ENCODE data around the gene IGF1.
"Not testable (repeated sequence)": the region's sequence is repeated elsewhere in the genome, so short reads cannot be mapped to it uniquely, and the experiment has no call there.

IGF1 gene

GRCh38 chr12:102376181-102376747, 104.1 kb downstream of the IGF1 start:
- no peak for DNase-seq

- DNase-seq: no peak
Measured at GRCh38 chr12:102374190-102374589, 106.2 kb downstream of the IGF1 start.

GRCh38 chr12:102372087-102372486, 108.3 kb downstream of the IGF1 start:
- no peak for DNase-seq

GRCh38 chr12:102371165-102371564, 109.2 kb downstream of the IGF1 start:
- no peak for DNase-seq

GRCh38 chr12:102369876-102370275, 110.5 kb downstream of the IGF1 start:
- no peak for DNase-seq

GRCh38 chr12:102365365-102365764, 115.0 kb downstream of the IGF1 start:
- DNase-seq: no peak

- no peak for DNase-seq
Measured at GRCh38 chr12:102364709-102365108, 115.7 kb downstream of the IGF1 start.

GRCh38 chr12:102356690-102357089, 123.7 kb downstream of the IGF1 start:
- no peak for DNase-seq

- DNase-seq: not testable (repeated sequence)
Measured at GRCh38 chr12:102354281-102354680, 126.1 kb downstream of the IGF1 start.

GRCh38 chr12:102351322-102351721, 129.0 kb downstream of the IGF1 start:
- DNase-seq: no peak

GRCh38 chr12:102350070-102350469, 130.3 kb downstream of the IGF1 start:
- DNase-seq: no peak

- DNase-seq: no peak
Measured at GRCh38 chr12:102349079-102349478, 131.3 kb downstream of the IGF1 start.

- no peak for DNase-seq
Measured at GRCh38 chr12:102347811-102348210, 132.6 kb downstream of the IGF1 start.

All from DMS79 treated with DMSO at 0.1 percent for 48 hours (cell line).